ENCODE data around the gene KCTD15.

The KCTD15 gene

GRCh38 chr19:33826521-33826920 is 29.9 kb downstream of the KCTD15 start:
- no peak overlapping the region for H3K27ac ChIP-seq
- no peak for DNase-seq (ENCODE audit: low read depth, low spot score)
- H3K4me3 ChIP-seq = no peak overlapping the region
- H3K9ac ChIP-seq (ENCODE audit: insufficient read length) = no peak overlapping the region
- H3K9me3 ChIP-seq (ENCODE audit: low read depth, low read length) = no peaks in the 10 kb centered on the region
- no peaks in the 10 kb centered on the region for H3K36me3 ChIP-seq (ENCODE audit: insufficient read depth, low read length)
- TF ChIP-seq POLR2AphosphoS5 (IDR thresholded peaks at IDR 0.05; ENCODE audit: borderline replicate concordance, low read depth, low read length) (no peak), EZH2 (IDR thresholded peaks at IDR 0.05) (no peak), FOXP2 (optimal IDR thresholded peaks at IDR 0.05; ENCODE audit: control extremely low read depth, extremely low read length, insufficient read depth) (no peak)

- H3K4me3 ChIP-seq = no peak overlapping the region
- TF ChIP-seq FOXP2 (optimal IDR thresholded peaks at IDR 0.05; ENCODE audit: control extremely low read depth, extremely low read length, insufficient read depth) (no peak), EZH2 (IDR thresholded peaks at IDR 0.05) (no peak), POLR2AphosphoS5 (IDR thresholded peaks at IDR 0.05; ENCODE audit: borderline replicate concordance, low read depth, low read length) (no peak)
- no peak for DNase-seq (ENCODE audit: low read depth, low spot score)
- H3K36me3 ChIP-seq (ENCODE audit: insufficient read depth, low read length) = no peaks in the 10 kb centered on the region
- no peak overlapping the region for H3K9ac ChIP-seq (ENCODE audit: insufficient read length)
- H3K27ac ChIP-seq = no peak overlapping the region
- no peaks in the 10 kb centered on the region for H3K9me3 ChIP-seq (ENCODE audit: low read depth, low read length)
Measured at GRCh38 chr19:33828266-33829075, 31.8 kb downstream of the KCTD15 start.

DNA sequence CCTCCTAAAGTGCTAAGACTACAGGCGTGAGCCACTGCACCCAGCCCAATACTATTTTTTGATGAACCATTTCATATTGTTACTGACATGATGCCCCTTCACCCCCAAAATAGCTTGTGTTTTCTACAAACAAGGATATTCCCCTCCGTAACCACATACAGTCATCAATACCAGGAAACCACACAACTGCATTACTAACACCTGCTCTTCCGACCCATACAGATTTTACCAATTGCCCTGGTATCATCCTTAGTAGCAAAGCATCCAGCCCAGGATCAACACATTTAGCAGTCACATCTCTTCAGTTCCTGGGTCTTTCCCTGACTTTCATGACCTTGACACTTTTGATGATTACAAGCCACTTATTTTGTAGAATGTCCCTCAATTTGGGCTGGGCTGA is 33.6 kb downstream of the KCTD15 start:
- no peak overlapping the region for H3K27ac ChIP-seq
- no peak overlapping the region for H3K9ac ChIP-seq (ENCODE audit: insufficient read length)
- H3K4me3 ChIP-seq = no peak overlapping the region
- no peaks in the 10 kb centered on the region for H3K36me3 ChIP-seq (ENCODE audit: insufficient read depth, low read length)
- TF ChIP-seq POLR2AphosphoS5 (IDR thresholded peaks at IDR 0.05; ENCODE audit: borderline replicate concordance, low read depth, low read length) = no peak
- TF ChIP-seq FOXP2 (optimal IDR thresholded peaks at IDR 0.05; ENCODE audit: control extremely low read depth, extremely low read length, insufficient read depth) = no peak
- no peak for TF ChIP-seq EZH2 (IDR thresholded peaks at IDR 0.05)
- DNase-seq (ENCODE audit: low read depth, low spot score) = no peak
- H3K9me3 ChIP-seq (ENCODE audit: low read depth, low read length) = no peaks in the 10 kb centered on the region

GRCh38 chr19:33831825-33832224 is 35.2 kb downstream of the KCTD15 start:
- DNase-seq (ENCODE audit: low read depth, low spot score) = no peak
- Histone ChIP-seq H3K27ac (no peak overlapping the region), H3K9me3 (ENCODE audit: low read depth, low read length) (no peaks in the 10 kb centered on the region)

DNA sequence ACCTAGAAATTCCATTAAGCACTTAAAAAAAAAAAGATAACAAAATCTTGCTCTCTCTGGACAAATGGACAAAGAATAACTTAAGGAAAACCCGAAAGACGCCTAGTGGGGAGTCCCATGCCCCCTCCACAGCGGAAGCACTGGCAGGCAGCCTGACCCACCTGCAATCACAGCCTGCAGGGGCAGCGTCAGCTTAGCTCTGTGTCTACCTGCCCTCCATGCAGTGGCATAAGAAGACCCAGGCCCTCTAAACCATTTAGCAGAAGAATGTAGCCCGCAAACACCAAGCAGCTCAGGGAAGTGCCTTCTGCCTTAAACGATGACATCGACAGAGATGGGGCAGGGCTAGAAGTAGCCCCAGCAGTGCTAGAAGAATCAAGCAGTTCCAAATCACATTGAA is 36.0 kb downstream of the KCTD15 start:
- TF ChIP-seq EZH2 (IDR thresholded peaks at IDR 0.05) (no peak), POLR2AphosphoS5 (IDR thresholded peaks at IDR 0.05; ENCODE audit: borderline replicate concordance, low read depth, low read length) (no peak), FOXP2 (optimal IDR thresholded peaks at IDR 0.05; ENCODE audit: control extremely low read depth, extremely low read length, insufficient read depth) (no peak)
- Histone ChIP-seq H3K9me3 (ENCODE audit: low read depth, low read length) (no peaks in the 10 kb centered on the region), H3K27ac (no peak overlapping the region), H3K36me3 (ENCODE audit: insufficient read depth, low read length) (no peaks in the 10 kb centered on the region), H3K9ac (ENCODE audit: insufficient read length) (no peak overlapping the region), H3K4me3 (no peak overlapping the region)
- DNase-seq (ENCODE audit: low read depth, low spot score) = no peak

More at GRCh38 chr19:33831825-33832224, 35.2 kb downstream of the KCTD15 start:
- no peaks in the 10 kb centered on the region for H3K36me3 ChIP-seq (ENCODE audit: insufficient read depth, low read length)
- no peak overlapping the region for H3K9ac ChIP-seq (ENCODE audit: insufficient read length)
- TF ChIP-seq FOXP2 (optimal IDR thresholded peaks at IDR 0.05; ENCODE audit: control extremely low read depth, extremely low read length, insufficient read depth) (no peak), POLR2AphosphoS5 (IDR thresholded peaks at IDR 0.05; ENCODE audit: borderline replicate concordance, low read depth, low read length) (no peak), EZH2 (IDR thresholded peaks at IDR 0.05) (no peak)
- H3K4me3 ChIP-seq = no peak overlapping the region

- H3K4me3 ChIP-seq = no peak overlapping the region
- H3K36me3 ChIP-seq (ENCODE audit: insufficient read depth, low read length) = no peaks in the 10 kb centered on the region
- no peak overlapping the region for H3K27ac ChIP-seq
- H3K9ac ChIP-seq (ENCODE audit: insufficient read length) = no peak overlapping the region
- TF ChIP-seq POLR2AphosphoS5 (IDR thresholded peaks at IDR 0.05; ENCODE audit: borderline replicate concordance, low read depth, low read length) (no peak), EZH2 (IDR thresholded peaks at IDR 0.05) (no peak), FOXP2 (optimal IDR thresholded peaks at IDR 0.05; ENCODE audit: control extremely low read depth, extremely low read length, insufficient read depth) (no peak)
- no peaks in the 10 kb centered on the region for H3K9me3 ChIP-seq (ENCODE audit: low read depth, low read length)
- no peak for DNase-seq (ENCODE audit: low read depth, low spot score)
Measured at GRCh38 chr19:33840382-33840781, 43.7 kb downstream of the KCTD15 start.

- no peak overlapping the region for H3K4me3 ChIP-seq
- DNase-seq (ENCODE audit: low read depth, low spot score) = no peak
- H3K36me3 ChIP-seq (ENCODE audit: insufficient read depth, low read length) = no peaks in the 10 kb centered on the region
- no peak for TF ChIP-seq FOXP2 (optimal IDR thresholded peaks at IDR 0.05; ENCODE audit: control extremely low read depth, extremely low read length, insufficient read depth)
- no peak for TF ChIP-seq POLR2AphosphoS5 (IDR thresholded peaks at IDR 0.05; ENCODE audit: borderline replicate concordance, low read depth, low read length)
- no peak for TF ChIP-seq EZH2 (IDR thresholded peaks at IDR 0.05)
- no peak overlapping the region for H3K9ac ChIP-seq (ENCODE audit: insufficient read length)
- H3K9me3 ChIP-seq (ENCODE audit: low read depth, low read length) = no peaks in the 10 kb centered on the region
- H3K27ac ChIP-seq = no peak overlapping the region
Measured at GRCh38 chr19:33840783-33841182, 44.1 kb downstream of the KCTD15 start.

GRCh38 chr19:33841685-33842084 is 45.0 kb downstream of the KCTD15 start:
- Histone ChIP-seq H3K9me3 (ENCODE audit: low read depth, low read length) (no peaks in the 10 kb centered on the region), H3K4me3 (no peak overlapping the region), H3K27ac (no peak overlapping the region), H3K9ac (ENCODE audit: insufficient read length) (no peak overlapping the region), H3K36me3 (ENCODE audit: insufficient read depth, low read length) (no peaks in the 10 kb centered on the region)
- DNase-seq (ENCODE audit: low read depth, low spot score) = no peak
- TF ChIP-seq EZH2 (IDR thresholded peaks at IDR 0.05) (no peak), POLR2AphosphoS5 (IDR thresholded peaks at IDR 0.05; ENCODE audit: borderline replicate concordance, low read depth, low read length) (no peak), FOXP2 (optimal IDR thresholded peaks at IDR 0.05; ENCODE audit: control extremely low read depth, extremely low read length, insufficient read depth) (no peak)
